PC-9 (cell line): ENCODE measurements around the gene XIRP2. TPM values are rescaled to one million over a fixed set of nuclear protein-coding genes. Genes with fewer than 3 reads are reported as not detected.

Experiments
- BruUV-seq: library from RNA; stranded (reverse); fragments of 400-500 nt; replicated peaks from 2 replicates; lab custom pipeline; 2021; lab: Mats Ljungman, UMichigan
- CTCF ChIA-PET: fragments of 300-600 bp; sonication (Branson Sonifier 250); formaldehyde crosslinking; loops from one replicate; lab custom pipeline; 2022; ENCODE audit warnings: antibody characterized with exemption; lab: Charles Lee
- POLR2A ChIA-PET: fragments of 300-600 bp; sonication (Branson Sonifier 250); formaldehyde crosslinking; loops from one replicate; lab custom pipeline; 2022; ENCODE audit warnings: antibody characterized with exemption; ENCODE audit not compliant: unreplicated experiment; lab: Charles Lee
- DNase-seq, 2 experiments: peaks; one replicate each; pipeline versions ENCODE4 v3.0.0 to v3.0.0-alpha.2; 2015 to 2022; ENCODE audit warnings: mixed read lengths in 1 of 2
- H2AFZ ChIP-seq: fragments of 200-600 bp; sonication (generic); 2 replicates; pipeline ENCODE4 v1.8.1; 2017; ENCODE audit warnings: antibody characterized with exemption
- H3F3A ChIP-seq: fragments of 200-600 bp; sonication (generic); 2 replicates; pipeline ENCODE4 v1.8.1; 2017; ENCODE audit warnings: antibody characterized with exemption, mild to moderate bottlenecking, low read depth; ENCODE audit not compliant: insufficient read depth
- H3K27ac ChIP-seq: fragments of 200-600 bp; sonication (generic); 2 replicates; pipeline ENCODE4 v1.6.1; 2016; ENCODE audit warnings: mixed run types
- H3K27me3 ChIP-seq: fragments of 200-600 bp; sonication (generic); 2 replicates; pipeline ENCODE4 v1.6.1; 2016; ENCODE audit warnings: low read depth, mixed run types; ENCODE audit not compliant: insufficient read depth
- H3K36me3 ChIP-seq: fragments of 200-600 bp; sonication (generic); 2 replicates; pipeline ENCODE4 v1.6.1; 2016; ENCODE audit warnings: low read depth, mixed run types
- H3K4me1 ChIP-seq: fragments of 200-600 bp; sonication (generic); replicated peaks from 2 replicates; pipeline ENCODE4 v1.6.1; 2016; ENCODE audit warnings: mixed run types; ENCODE audit not compliant: insufficient read depth
- H3K4me2 ChIP-seq: fragments of 200-600 bp; sonication (generic); 2 replicates; pipeline ENCODE4 v1.6.1; 2017; ENCODE audit warnings: mixed run types
- H3K4me3 ChIP-seq: fragments of 200-600 bp; sonication (generic); 2 replicates; pipeline ENCODE4 v1.6.1; 2016; ENCODE audit warnings: mixed run types
- H3K79me2 ChIP-seq: fragments of 200-600 bp; sonication (generic); 2 replicates; pipeline ENCODE4 v1.6.1; 2017; ENCODE audit warnings: low read depth, mixed run types
- H3K9me2 ChIP-seq: fragments of 200-600 bp; sonication (generic); 2 replicates; pipeline ENCODE4 v1.8.1; 2017; ENCODE audit warnings: mild to moderate bottlenecking; ENCODE audit not compliant: insufficient read depth
- H3K9me3 ChIP-seq: fragments of 200-600 bp; sonication (generic); 2 replicates; pipeline ENCODE4 v1.8.1; 2016; ENCODE audit warnings: low read depth; ENCODE audit not compliant: insufficient read depth
- H4K20me1 ChIP-seq: fragments of 200-600 bp; sonication (generic); 2 replicates; pipeline ENCODE4 v1.8.1; 2017; ENCODE audit not compliant: insufficient read depth
- CTCF ChIP-seq: fragments of 200-600 bp; sonication (generic); conservative IDR thresholded peaks from 2 replicates; pipeline ENCODE4 v1.6.1; 2017; ENCODE audit warnings: mixed run types, antibody characterized with exemption, mild to moderate bottlenecking, moderate library complexity
- EZH2 ChIP-seq: fragments of 200-600 bp; sonication (generic); IDR thresholded peaks from 2 replicates; pipeline ENCODE4 v1.8.0; 2017; ENCODE audit warnings: antibody characterized with exemption, low read depth
- intact Hi-C: fragments of 100-400 bp; cut with micrococcal nuclease; formaldehyde crosslinking; loops from one replicate; pipeline ENCODE4 v1.10.0; 2022; ENCODE audit not compliant: unreplicated experiment
- total RNA-seq: library from RNA; stranded (reverse); gene quantifications from 2 replicates; pipeline ENCODE4 v1.2.3, GENCODE V29; 2021

The XIRP2 gene
- total RNA-seq, 1 experiment from 2014 or later, result not detected

DNA sequence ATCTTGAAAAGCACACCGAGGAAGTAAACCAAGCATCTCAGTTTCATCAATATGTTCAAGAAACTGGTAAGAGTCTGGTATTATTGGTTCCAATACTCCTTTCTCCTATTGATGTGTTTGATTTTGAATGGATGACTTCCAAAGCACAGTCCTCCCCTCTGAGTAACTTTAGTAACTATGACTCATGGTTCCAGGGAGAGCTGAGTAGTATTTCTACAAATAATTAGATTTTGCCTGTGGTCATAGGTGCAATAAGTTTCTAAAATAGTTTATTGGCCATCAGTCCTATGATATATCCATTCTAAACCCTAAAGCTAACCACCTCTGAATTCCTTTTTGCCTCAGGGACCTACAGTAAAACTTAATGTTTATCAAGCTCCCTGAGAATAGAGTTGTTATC lies 352.4 kb downstream of the XIRP2 start:
- H3K27me3 ChIP-seq, result no peaks in the 10 kb centered on the region
- intact Hi-C loops, result no loop called here
- no peak overlapping the region for H2AFZ ChIP-seq
- no peaks in the 10 kb centered on the region for H4K20me1 ChIP-seq
- ChIA-PET CTCF (no interaction called here), POLR2A (no interaction called here)
- H3F3A ChIP-seq, result no peaks in the 10 kb centered on the region
- DNase-seq, result no peak
- H3K9me3 ChIP-seq, result no peaks in the 10 kb centered on the region
- H3K79me2 ChIP-seq, result no peaks in the 10 kb centered on the region
- no peak overlapping the region for H3K4me3 ChIP-seq
- no peak for TF ChIP-seq CTCF
- TF ChIP-seq EZH2, result no peak
- H3K27ac ChIP-seq, result no peak overlapping the region
- no TSS peak for BruUV-seq
- H3K36me3 ChIP-seq, result no peaks in the 10 kb centered on the region
- no peaks in the 10 kb centered on the region for H3K9me2 ChIP-seq
- H3K4me1 ChIP-seq, result no peaks in the 10 kb centered on the region
- no peak overlapping the region for H3K4me2 ChIP-seq

GRCh38 chr2:167249197-167249596 lies 360.9 kb downstream of the XIRP2 start:
- no peak overlapping the region for H3K4me3 ChIP-seq
- no peaks in the 10 kb centered on the region for H3F3A ChIP-seq
- no peak overlapping the region for H3K4me2 ChIP-seq
- TF ChIP-seq CTCF (no peak), EZH2 (no peak)
- no peaks in the 10 kb centered on the region for H3K9me3 ChIP-seq
- H3K36me3 ChIP-seq, result no peaks in the 10 kb centered on the region
- H3K27me3 ChIP-seq, result no peaks in the 10 kb centered on the region
- ChIA-PET CTCF (no interaction called here), POLR2A (interaction anchor here (0.5 kb wide), 1 partner anchor 91 kb away, joined by 3 read pairs; no protein-coding TSS in a partner anchor)
- H3K79me2 ChIP-seq, result no peaks in the 10 kb centered on the region
- no peaks in the 10 kb centered on the region for H3K4me1 ChIP-seq
- no peaks in the 10 kb centered on the region for H4K20me1 ChIP-seq
- DNase-seq, result no peak
- H3K27ac ChIP-seq, result no peak overlapping the region
- no peak overlapping the region for H2AFZ ChIP-seq
- no TSS peak for BruUV-seq
- intact Hi-C loops, result no loop called here
- no peaks in the 10 kb centered on the region for H3K9me2 ChIP-seq

DNA sequence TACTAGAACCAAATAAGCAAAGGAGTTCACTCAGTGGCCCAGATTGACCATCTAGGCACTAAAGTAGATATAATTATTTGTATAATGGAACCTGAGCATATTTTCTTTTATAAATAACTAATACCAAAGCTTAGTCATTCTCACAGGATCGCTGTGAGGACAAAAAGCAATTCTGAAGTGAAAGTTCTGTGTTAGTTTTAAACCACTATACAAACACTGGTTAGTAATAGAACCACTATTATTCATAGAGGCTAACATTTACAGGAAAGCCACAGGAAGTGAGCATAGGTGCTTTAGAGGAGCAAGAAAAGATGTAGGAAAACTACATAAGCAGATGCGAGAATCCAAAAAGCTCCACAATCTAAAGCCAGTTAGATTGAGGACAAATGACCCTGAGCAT lies 364.7 kb downstream of the XIRP2 start:
- ChIA-PET POLR2A (no interaction called here), CTCF (no interaction called here)
- H3K27me3 ChIP-seq, result no peaks in the 10 kb centered on the region
- H3K4me3 ChIP-seq, result no peak overlapping the region
- H3F3A ChIP-seq, result no peaks in the 10 kb centered on the region
- no peaks in the 10 kb centered on the region for H3K36me3 ChIP-seq
- H3K79me2 ChIP-seq, result no peaks in the 10 kb centered on the region
- no peak overlapping the region for H3K27ac ChIP-seq
- H3K9me2 ChIP-seq, result no peaks in the 10 kb centered on the region
- no peak for DNase-seq
- H3K9me3 ChIP-seq, result no peaks in the 10 kb centered on the region
- BruUV-seq, result no TSS peak
- no peaks in the 10 kb centered on the region for H3K4me1 ChIP-seq
- no peaks in the 10 kb centered on the region for H4K20me1 ChIP-seq
- intact Hi-C loops, result no loop called here
- TF ChIP-seq CTCF, result no peak
- TF ChIP-seq EZH2, result no peak
- H3K4me2 ChIP-seq, result no peak overlapping the region
- H2AFZ ChIP-seq, result no peak overlapping the region
